Keratinocyte (primary cell): Measurements from ENCODE around the gene C22orf15. TPM values are rescaled to one million over a fixed set of nuclear protein-coding genes. Genes with fewer than 3 reads are reported as not detected.

Experiments used
- DNase-seq: peaks from one replicate; pipeline ENCODE4 v3.0.0-alpha.2; 2011; ENCODE audit warnings: low read depth, missing footprints, low spot score
- FAIRE-seq: peaks from 2 replicates; lab custom pipeline; 2011; peaks lifted over from hg19 to GRCh38; lab: Jason Lieb, UNC
- H2AFZ ChIP-seq: 2 replicates; pipeline ENCODE4 v1.6.0; 2012; ENCODE audit warnings: low read length, control low read depth, inconsistent platforms; ENCODE audit not compliant: control insufficient read depth
- H3K27ac ChIP-seq: 2 replicates; pipeline ENCODE4 v1.5.1; 2011; ENCODE audit warnings: low read length; ENCODE audit not compliant: control insufficient read depth, insufficient read depth
- H3K27me3 ChIP-seq: 3 replicates; pipeline ENCODE4 v1.6.0; 2011; ENCODE audit warnings: low read length; ENCODE audit not compliant: control insufficient read depth, insufficient read depth; ENCODE audit errors: extremely low read depth
- H3K36me3 ChIP-seq, 2 experiments: 2 replicates in 1 of 2; 3 replicates in 1 of 2; pipeline ENCODE4 v1.5.1; 2011; ENCODE audit warnings: low read length in 2 of 2, mild to moderate bottlenecking in 1 of 2; ENCODE audit not compliant: control insufficient read depth in 2 of 2, insufficient read depth in 2 of 2; ENCODE audit errors: extremely low read depth in 1 of 2
- H3K4me1 ChIP-seq: 3 replicates; pipeline ENCODE4 v1.5.1; 2011; ENCODE audit warnings: low read length; ENCODE audit not compliant: control insufficient read depth, insufficient read depth; ENCODE audit errors: extremely low read depth
- H3K4me2 ChIP-seq: 3 replicates; pipeline ENCODE4 v1.6.0; 2011; ENCODE audit warnings: low read depth, low read length; ENCODE audit not compliant: control insufficient read depth, insufficient read depth; ENCODE audit errors: extremely low read depth
- H3K4me3 ChIP-seq, 3 experiments: fragments of 200-600 bp in 1 of 3; sonication (generic) in 1 of 3; 2 replicates in 2 of 3; 3 replicates in 1 of 3; pipeline ENCODE4 v1.5.1; 2011 to 2016; ENCODE audit warnings: low read length in 3 of 3, mild to moderate bottlenecking in 3 of 3, control low read depth in 2 of 3, inconsistent platforms in 1 of 3, low read depth in 1 of 3, mixed read lengths in 1 of 3, mixed run types in 1 of 3, moderate library complexity in 1 of 3; ENCODE audit not compliant: control insufficient read depth in 2 of 3, insufficient read depth in 2 of 3; ENCODE audit errors: extremely low read depth in 1 of 3
- H3K79me2 ChIP-seq: 2 replicates; pipeline ENCODE4 v1.6.0; 2012; ENCODE audit warnings: low read length; ENCODE audit not compliant: control insufficient read depth, insufficient read depth
- H3K9ac ChIP-seq: 3 replicates; pipeline ENCODE4 v1.6.0; 2011; ENCODE audit warnings: low read length; ENCODE audit not compliant: control insufficient read depth, insufficient read depth; ENCODE audit errors: extremely low read depth
- H3K9me1 ChIP-seq: 3 replicates; pipeline ENCODE4 v1.6.0; 2011; ENCODE audit warnings: low read length; ENCODE audit not compliant: control insufficient read depth, insufficient read depth; ENCODE audit errors: extremely low read depth
- H3K9me3 ChIP-seq: 2 replicates; pipeline ENCODE4 v1.5.1; 2012; ENCODE audit warnings: low read depth, low read length; ENCODE audit not compliant: control insufficient read depth
- H4K20me1 ChIP-seq: 3 replicates; pipeline ENCODE4 v1.6.0; 2011; ENCODE audit warnings: low read length; ENCODE audit not compliant: control insufficient read depth, insufficient read depth; ENCODE audit errors: extremely low read depth
- EZH2 ChIP-seq: IDR thresholded peaks from one replicate; pipeline ENCODE4 v1.6.1; 2012; ENCODE audit warnings: inconsistent platforms, mild to moderate bottlenecking, low read length, moderate library complexity
- dilution Hi-C: fragments of 300-500 bp; cut with MboI; formaldehyde crosslinking; loops from one replicate; pipeline ENCODE4 v1.7.0; 2020; ENCODE audit warnings: low sequenced_read_pairs; ENCODE audit not compliant: extremely low pct_ligation_motif_present
- polyA plus RNA-seq, 5 experiments: library from polyadenylated mRNA; depleted of rRNA in 3 of 5; stranded (reverse) in 3 of 5; stranded (forward) in 1 of 5; unstranded in 1 of 5; fragments of >200 nt; gene quantifications; 1 replicate in 1 of 5; 2 replicates in 3 of 5; 3 replicates in 1 of 5; pipeline versions ENCODE4 v1.2.1 to v1.2.3, GENCODE V29; 2011 to 2012; ENCODE audit warnings: missing spikeins in 2 of 5, low read depth in 1 of 5, low replicate concordance in 1 of 5
- TF ChIP-seq, protein P1 (sequence below), 3 experiments: IDR thresholded peaks in 1 of 3; conservative IDR thresholded peaks in 1 of 3; optimal IDR thresholded peaks in 1 of 3; 2 replicates in 2 of 3; 3 replicates in 1 of 3; pipeline versions ENCODE3 to v1.5.1; 2011; ENCODE audit warnings: low read length in 3 of 3, mild to moderate bottlenecking in 3 of 3, moderate library complexity in 2 of 3, control low read depth in 1 of 3, inconsistent platforms in 1 of 3; ENCODE audit not compliant: insufficient read depth in 2 of 3; ENCODE audit errors: extremely low read depth in 1 of 3

C22orf15 gene
- polyA plus RNA-seq, 1 donor (not counting 4 experiments of a cell fraction or from before 2014, with no cell fraction given), result not detected

DNA sequence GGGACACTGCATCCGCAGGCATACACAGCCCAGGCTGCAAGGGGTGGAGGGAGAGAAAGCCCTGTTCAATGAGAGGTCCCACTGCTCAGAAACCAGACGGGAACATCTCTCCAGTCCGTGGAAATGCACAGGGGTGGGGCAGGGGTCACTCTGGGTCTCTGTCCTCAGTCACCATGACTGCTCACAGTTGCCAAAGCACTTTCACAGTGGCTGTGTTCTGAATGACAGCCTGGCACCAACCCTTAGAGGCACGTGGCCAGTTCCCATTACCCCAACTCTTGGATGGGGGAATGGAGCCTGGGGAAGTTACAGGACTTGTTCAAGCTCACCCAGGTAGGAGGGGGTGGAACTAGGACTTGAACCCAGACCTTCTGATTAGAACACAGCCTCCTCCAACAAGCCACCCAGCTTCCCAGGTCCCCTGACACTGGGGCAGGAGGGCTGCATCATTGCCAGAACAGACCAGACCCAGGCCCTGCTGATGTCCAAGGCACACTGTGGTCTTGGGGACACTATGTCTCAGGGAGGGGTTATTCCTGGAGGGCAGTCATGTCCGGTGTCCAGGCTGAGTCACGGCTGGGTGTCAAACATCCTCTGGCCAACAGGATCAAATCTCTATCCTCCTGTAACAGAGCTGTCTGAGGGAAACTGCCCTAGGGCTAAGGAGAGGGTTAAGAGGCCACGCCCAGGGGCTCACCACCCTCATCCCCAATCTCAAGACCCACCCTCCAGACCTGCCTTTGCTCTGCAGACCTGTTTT lies 20.1 kb upstream of the C22orf15 start:
- Histone ChIP-seq H3K9ac (no peak overlapping the region), H3K27ac (no peak overlapping the region), H3K9me1 (no peaks in the 10 kb centered on the region), H3K9me3 (no peaks in the 10 kb centered on the region), H3K4me2 (no peak overlapping the region), H2AFZ (no peak overlapping the region), H4K20me1 (no peaks in the 10 kb centered on the region), H3K27me3 (no peaks in the 10 kb centered on the region), H3K36me3 (peaks cover 11 to 17% of the 10 kb centered on the region in 2 experiments), H3K4me3 (no peak overlapping the region), H3K79me2 (no peaks in the 10 kb centered on the region), H3K4me1 (no peaks in the 10 kb centered on the region)
- dilution Hi-C loops, result no loop called here
- no peak for FAIRE-seq
- no peak for TF ChIP-seq EZH2
- TF ChIP-seq, protein P1, sequence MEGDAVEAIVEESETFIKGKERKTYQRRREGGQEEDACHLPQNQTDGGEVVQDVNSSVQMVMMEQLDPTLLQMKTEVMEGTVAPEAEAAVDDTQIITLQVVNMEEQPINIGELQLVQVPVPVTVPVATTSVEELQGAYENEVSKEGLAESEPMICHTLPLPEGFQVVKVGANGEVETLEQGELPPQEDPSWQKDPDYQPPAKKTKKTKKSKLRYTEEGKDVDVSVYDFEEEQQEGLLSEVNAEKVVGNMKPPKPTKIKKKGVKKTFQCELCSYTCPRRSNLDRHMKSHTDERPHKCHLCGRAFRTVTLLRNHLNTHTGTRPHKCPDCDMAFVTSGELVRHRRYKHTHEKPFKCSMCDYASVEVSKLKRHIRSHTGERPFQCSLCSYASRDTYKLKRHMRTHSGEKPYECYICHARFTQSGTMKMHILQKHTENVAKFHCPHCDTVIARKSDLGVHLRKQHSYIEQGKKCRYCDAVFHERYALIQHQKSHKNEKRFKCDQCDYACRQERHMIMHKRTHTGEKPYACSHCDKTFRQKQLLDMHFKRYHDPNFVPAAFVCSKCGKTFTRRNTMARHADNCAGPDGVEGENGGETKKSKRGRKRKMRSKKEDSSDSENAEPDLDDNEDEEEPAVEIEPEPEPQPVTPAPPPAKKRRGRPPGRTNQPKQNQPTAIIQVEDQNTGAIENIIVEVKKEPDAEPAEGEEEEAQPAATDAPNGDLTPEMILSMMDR (optimal IDR thresholded peaks at IDR 0.05 in 1 of 3, IDR thresholded peaks at IDR 0.05 in 1 of 3, conservative IDR thresholded peaks at IDR 0.05 in 1 of 3; ENCODE audit: extremely low read depth in 1 of 3, insufficient read depth in 2 of 3, low read length in 3 of 3), result no peak
- no peak for DNase-seq

DNA sequence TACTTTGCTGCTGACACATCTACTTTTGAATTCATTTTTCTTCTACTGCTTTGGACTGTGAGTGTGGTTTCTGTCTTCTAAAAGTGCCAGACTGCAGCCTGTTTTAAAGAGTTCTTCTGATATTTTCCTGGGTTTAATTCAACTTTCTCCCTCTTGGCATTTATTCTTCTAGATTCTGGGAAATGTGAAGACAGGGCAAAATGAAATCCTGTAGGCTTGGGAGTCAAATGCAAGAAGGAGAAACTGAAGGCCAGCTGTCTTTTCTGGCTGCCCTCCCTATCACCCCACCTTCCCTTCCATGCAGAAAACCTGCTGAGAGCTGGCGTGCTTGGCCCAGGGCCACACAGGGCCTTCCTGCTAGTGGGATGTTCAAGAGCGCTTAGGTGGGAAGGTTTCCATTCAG lies 19.5 kb upstream of the C22orf15 start:
- H3K9me3 ChIP-seq, result no peaks in the 10 kb centered on the region
- H3K4me2 ChIP-seq, result no peak overlapping the region
- H3K27me3 ChIP-seq, result no peaks in the 10 kb centered on the region
- peaks cover 11 to 17% of the 10 kb centered on the region in 2 experiments for H3K36me3 ChIP-seq
- FAIRE-seq (no peak), DNase-seq (no peak)
- no peaks in the 10 kb centered on the region for H4K20me1 ChIP-seq
- TF ChIP-seq, protein P1 (optimal IDR thresholded peaks at IDR 0.05 in 1 of 3, IDR thresholded peaks at IDR 0.05 in 1 of 3, conservative IDR thresholded peaks at IDR 0.05 in 1 of 3; ENCODE audit: extremely low read depth in 1 of 3, insufficient read depth in 2 of 3, low read length in 3 of 3), result no peak
- TF ChIP-seq EZH2, result no peak
- H3K9ac ChIP-seq, result no peak overlapping the region
- no peak overlapping the region for H2AFZ ChIP-seq
- H3K4me1 ChIP-seq, result no peaks in the 10 kb centered on the region
- no peak overlapping the region for H3K4me3 ChIP-seq
- H3K27ac ChIP-seq, result no peak overlapping the region
- no peaks in the 10 kb centered on the region for H3K79me2 ChIP-seq
- dilution Hi-C loops, result no loop called here
- no peaks in the 10 kb centered on the region for H3K9me1 ChIP-seq
